ENCODE measurements around the gene DOK4.
A peak's percentile ranks its signal among the peaks of the same experiment; 100 is the strongest.
"Not testable (repeated sequence)": the region's sequence is repeated elsewhere in the genome, so short reads cannot be mapped to it uniquely, and the experiment has no call there.

Gene DOK4

DNA sequence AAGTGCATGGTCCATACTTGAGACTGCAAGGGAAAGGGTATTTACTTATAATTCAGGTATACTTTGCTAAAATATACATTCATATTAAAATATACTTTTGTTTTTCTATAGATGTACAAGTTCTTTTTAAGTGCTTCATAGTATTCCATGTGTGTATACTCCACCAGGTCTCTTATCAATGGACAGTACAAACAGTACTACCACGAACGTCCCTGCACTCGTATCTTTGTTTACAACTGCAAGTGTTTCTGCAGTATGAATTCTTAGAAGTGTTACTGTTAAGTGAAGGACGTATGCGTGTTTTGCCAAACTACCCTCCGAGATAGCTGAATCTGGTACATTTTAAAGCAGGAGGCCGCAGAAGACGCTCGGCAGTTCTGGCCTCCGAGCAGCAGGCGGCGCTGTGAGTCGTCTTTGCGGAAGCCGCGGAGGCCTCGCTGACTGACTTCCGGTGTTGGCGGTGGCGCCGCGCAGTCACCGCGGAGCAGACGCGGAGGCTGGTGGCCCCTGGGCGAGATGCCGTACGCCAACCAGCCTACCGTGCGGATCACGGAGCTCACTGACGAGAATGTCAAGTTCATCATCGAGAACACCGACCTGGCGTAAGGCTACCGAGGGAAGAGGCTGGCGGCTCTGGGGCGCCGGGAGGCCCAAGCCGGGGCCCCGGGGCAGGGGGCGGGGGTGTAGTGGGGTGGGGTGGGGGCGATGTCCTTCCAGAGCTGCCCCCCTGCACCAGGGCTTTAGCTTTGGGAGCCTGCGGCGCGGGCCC is 23.9 kb downstream of the DOK4 start, which contains the start of gene POLR2C:
Gene POLR2C (plus strand): TSS at position 471 of the 769 bp plus-strand sequence. CDS start 46 bp downstream, at position 517.
- Histone ChIP-seq H3K4me3 (ENCODE audit: low read length) (peak within 1 kb of the TSS; percentile 83), H3K9me3 (ENCODE audit: insufficient read depth, low read depth, low read length) (no peaks in the 10 kb centered on the region), H3K27me3 (ENCODE audit: insufficient read depth, low read length) (no peaks in the 10 kb centered on the region), H3K27ac (ENCODE audit: low read depth, low read length) (peak within 1 kb of the TSS; percentile 36; the same call in 1 of the 2 replicates), H3K9ac (ENCODE audit: low read depth, low read length) (peak within 1 kb of the TSS; percentile 67), H3K4me1 (ENCODE audit: insufficient read depth, low read length) (0 out of 2 replicates have a peak, but pooled peaks cover 3% of the 10 kb centered on the region), H3K36me3 (ENCODE audit: insufficient read depth, low read length) (peaks cover 74% of the 10 kb centered on the region)
- 4% methylated on average over 47 of the region's 47 CpGs for WGBS

DNA sequence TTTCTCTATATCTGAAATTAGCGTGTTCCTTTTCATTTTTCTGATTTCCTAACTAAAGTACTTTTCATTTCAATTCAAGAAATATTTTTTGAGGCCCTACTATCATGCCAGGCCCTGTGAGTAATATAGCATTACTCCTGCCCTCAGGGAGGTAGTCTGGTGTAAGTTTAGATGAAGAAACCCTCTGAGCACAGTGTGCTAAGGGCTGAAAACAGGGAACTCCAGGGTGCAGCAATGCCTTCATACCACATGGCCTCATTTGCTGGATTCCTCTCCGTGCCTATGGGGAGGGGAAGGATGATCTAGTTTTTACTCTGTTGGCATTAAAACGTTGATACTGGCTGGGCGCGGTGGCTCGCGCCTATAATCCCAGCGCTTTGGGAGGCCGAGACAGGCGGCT is 34.3 kb downstream of the DOK4 start:
- H3K36me3 ChIP-seq (ENCODE audit: insufficient read depth, low read length) = peaks cover 58% of the 10 kb centered on the region
- no peaks in the 10 kb centered on the region for H3K9me3 ChIP-seq (ENCODE audit: insufficient read depth, low read depth, low read length)
- 96% methylated on average over 10 of the region's 10 CpGs for WGBS

GRCh38 chr16:57447186-57447962 is 38.9 kb downstream of the DOK4 start, which contains the start of the genes CIAPIN1 and COQ9:
Gene CIAPIN1 (minus strand): TSS chr16:57447385. CDS start chr16:57440928, 6,457 bp downstream.
Gene COQ9 (plus strand): TSS chr16:57447479. CDS start chr16:57447506, 27 bp downstream.
- Histone ChIP-seq H3K9ac (ENCODE audit: low read depth, low read length) (peak within 1 kb of the TSS; percentile 91), H3K9me3 (ENCODE audit: insufficient read depth, low read depth, low read length) (no peaks in the 10 kb centered on the region), H3K4me3 (ENCODE audit: low read length) (peak within 1 kb of the TSS; percentile 88), H3K27ac (ENCODE audit: low read depth, low read length) (peak within 1 kb of the TSS; percentile 72), H3K36me3 (ENCODE audit: insufficient read depth, low read length) (peaks cover 16% of the 10 kb centered on the region), H3K27me3 (ENCODE audit: insufficient read depth, low read length) (no peaks in the 10 kb centered on the region), H3K4me1 (ENCODE audit: insufficient read depth, low read length) (no peaks in the 10 kb centered on the region; the same call in 1 of the 2 replicates)
- under 1% methylated on average over 68 of the region's 68 CpGs for WGBS

More for the DNA sequence above, 34.3 kb downstream of the DOK4 start:
- Histone ChIP-seq H3K9ac (ENCODE audit: low read depth, low read length) (no peak overlapping the region), H3K27me3 (ENCODE audit: insufficient read depth, low read length) (no peaks in the 10 kb centered on the region), H3K4me1 (ENCODE audit: insufficient read depth, low read length) (no peaks in the 10 kb centered on the region), H3K27ac (ENCODE audit: low read depth, low read length) (no peak overlapping the region), H3K4me3 (ENCODE audit: low read length) (no peak overlapping the region)

DNA sequence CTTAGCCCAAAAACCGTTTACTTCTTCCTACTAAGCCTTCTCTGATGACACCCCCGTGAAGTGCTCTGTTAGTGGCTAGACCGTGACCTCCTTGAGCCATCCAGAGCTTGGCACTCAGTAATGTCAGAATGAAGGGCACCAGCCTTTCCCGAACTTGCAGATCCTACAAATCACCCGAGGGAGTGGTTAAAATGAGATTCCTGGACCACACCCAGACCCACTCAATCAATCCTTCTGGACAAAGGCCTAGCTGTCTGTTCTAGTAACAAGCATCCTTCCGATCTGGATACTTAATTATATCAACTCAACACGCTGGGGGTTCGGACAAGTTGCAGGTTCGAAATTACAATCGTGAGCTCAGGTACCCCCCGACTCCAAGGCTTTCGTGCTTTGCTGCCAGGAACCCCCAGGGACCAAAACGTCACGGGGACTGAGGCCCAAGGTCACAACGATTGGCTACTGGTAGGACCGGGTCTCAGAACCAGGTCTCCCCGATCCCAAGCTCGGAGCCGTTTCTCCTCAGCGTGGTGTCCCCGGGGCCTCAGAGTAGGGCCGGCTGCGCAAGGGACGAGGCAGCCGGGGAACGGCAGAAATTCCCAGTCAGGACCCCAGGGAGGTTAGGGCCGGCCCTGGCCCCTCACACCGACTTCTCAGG is 39.6 kb downstream of the DOK4 start:
- 6% methylated on average over 28 of the region's 28 CpGs for WGBS
- H3K27ac ChIP-seq (ENCODE audit: low read depth, low read length) = peak overlapping the region; percentile 67

GRCh38 chr16:57445510-57445909 is 40.8 kb downstream of the DOK4 start:
- Histone ChIP-seq H3K27me3 (ENCODE audit: insufficient read depth, low read length) (no peaks in the 10 kb centered on the region), H3K9me3 (ENCODE audit: insufficient read depth, low read depth, low read length) (peaks cover 11% of the 10 kb centered on the region; the same call in 1 of the 2 replicates), H3K27ac (ENCODE audit: low read depth, low read length) (no peak overlapping the region), H3K36me3 (ENCODE audit: insufficient read depth, low read length) (peaks cover 14% of the 10 kb centered on the region), H3K9ac (ENCODE audit: low read depth, low read length) (no peak overlapping the region), H3K4me3 (ENCODE audit: low read length) (no peak overlapping the region), H3K4me1 (ENCODE audit: insufficient read depth, low read length) (no peaks in the 10 kb centered on the region; the same call in 1 of the 2 replicates)
- 97% methylated on average over 2 of the region's 2 CpGs for WGBS

More for the DNA sequence above, 39.6 kb downstream of the DOK4 start:
- Histone ChIP-seq H3K36me3 (ENCODE audit: insufficient read depth, low read length) (peaks cover 13% of the 10 kb centered on the region), H3K4me1 (ENCODE audit: insufficient read depth, low read length) (no peaks in the 10 kb centered on the region; the same call in 1 of the 2 replicates), H3K4me3 (ENCODE audit: low read length) (peak overlapping the region; percentile 88), H3K9ac (ENCODE audit: low read depth, low read length) (peak overlapping the region; percentile 91), H3K9me3 (ENCODE audit: insufficient read depth, low read depth, low read length) (0 out of 2 replicates have a peak, but pooled peaks cover 3% of the 10 kb centered on the region), H3K27me3 (ENCODE audit: insufficient read depth, low read length) (no peaks in the 10 kb centered on the region)

DNA sequence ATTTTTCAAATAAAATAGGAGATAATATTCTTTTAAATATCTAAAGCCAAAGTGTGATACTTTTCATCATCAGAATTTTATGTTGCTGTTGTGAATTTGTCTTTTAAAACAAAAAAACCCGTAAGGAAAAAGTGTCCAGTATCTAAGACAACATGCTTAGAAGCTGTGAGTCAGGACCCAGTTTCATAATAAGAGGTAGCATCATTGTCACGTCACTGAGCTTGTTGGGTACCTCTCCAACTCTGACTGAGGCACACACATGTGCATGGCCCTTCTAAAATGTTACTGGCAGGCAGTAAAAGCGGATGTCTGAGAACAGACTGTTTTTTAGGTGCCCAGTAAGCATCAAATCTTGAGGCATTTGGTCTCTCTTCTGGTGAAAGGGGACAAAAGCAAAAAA is 41.6 kb downstream of the DOK4 start:
- no peak overlapping the region for H3K27ac ChIP-seq (ENCODE audit: low read depth, low read length)
- peaks cover 13% of the 10 kb centered on the region; the same call in 1 of the 2 replicates for H3K9me3 ChIP-seq (ENCODE audit: insufficient read depth, low read depth, low read length)
- 93% methylated on average over 3 of the region's 3 CpGs for WGBS
- no peak overlapping the region for H3K9ac ChIP-seq (ENCODE audit: low read depth, low read length)
- H3K36me3 ChIP-seq (ENCODE audit: insufficient read depth, low read length) = peaks cover 20% of the 10 kb centered on the region
- H3K4me3 ChIP-seq (ENCODE audit: low read length) = no peak overlapping the region
- no peaks in the 10 kb centered on the region; the same call in 1 of the 2 replicates for H3K4me1 ChIP-seq (ENCODE audit: insufficient read depth, low read length)
- H3K27me3 ChIP-seq (ENCODE audit: insufficient read depth, low read length) = no peaks in the 10 kb centered on the region

DNA sequence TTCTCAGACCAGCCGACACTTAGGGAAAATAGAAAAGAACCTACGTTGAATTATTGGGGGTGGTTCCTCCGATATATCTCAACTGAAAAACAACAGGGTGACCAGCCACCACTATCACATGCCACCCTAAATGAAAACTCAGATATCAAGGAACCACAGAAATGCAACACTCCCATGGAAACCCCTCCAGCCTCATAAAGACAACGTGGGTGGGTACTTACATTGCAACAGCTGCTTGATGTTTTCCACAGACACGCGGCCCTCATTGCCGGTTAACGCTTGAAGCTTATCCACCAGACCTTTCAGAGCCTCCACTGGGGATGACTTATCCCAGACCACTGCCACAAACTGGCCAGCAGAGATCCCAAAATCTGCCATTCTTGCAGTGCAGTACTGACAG is 45.7 kb downstream of the DOK4 start:
- peaks cover 13% of the 10 kb centered on the region; the same call in 1 of the 2 replicates for H3K9me3 ChIP-seq (ENCODE audit: insufficient read depth, low read depth, low read length)
- H3K27ac ChIP-seq (ENCODE audit: low read depth, low read length) = not testable (repeated sequence)
- 98% methylated on average over 8 of the region's 8 CpGs for WGBS

GRCh38 chr16:57439947-57440346 is 46.3 kb downstream of the DOK4 start:
- not testable (repeated sequence) for H3K4me3 ChIP-seq (ENCODE audit: low read length); H3K27ac ChIP-seq (ENCODE audit: low read depth, low read length); H3K27me3 ChIP-seq (ENCODE audit: insufficient read depth, low read length); H3K9ac ChIP-seq (ENCODE audit: low read depth, low read length); H3K4me1 ChIP-seq (ENCODE audit: insufficient read depth, low read length)
- 96% methylated on average over 7 of the region's 8 CpGs for WGBS
- H3K36me3 ChIP-seq (ENCODE audit: insufficient read depth, low read length) = peaks cover 65% of the 10 kb centered on the region
- peaks cover 13% of the 10 kb centered on the region; the same call in 1 of the 2 replicates for H3K9me3 ChIP-seq (ENCODE audit: insufficient read depth, low read depth, low read length)

More for the DNA sequence above, 45.7 kb downstream of the DOK4 start:
- H3K4me3 ChIP-seq (ENCODE audit: low read length); H3K9ac ChIP-seq (ENCODE audit: low read depth, low read length); H3K4me1 ChIP-seq (ENCODE audit: insufficient read depth, low read length); H3K27me3 ChIP-seq (ENCODE audit: insufficient read depth, low read length): not testable (repeated sequence)
- peaks cover 59% of the 10 kb centered on the region for H3K36me3 ChIP-seq (ENCODE audit: insufficient read depth, low read length)

DNA sequence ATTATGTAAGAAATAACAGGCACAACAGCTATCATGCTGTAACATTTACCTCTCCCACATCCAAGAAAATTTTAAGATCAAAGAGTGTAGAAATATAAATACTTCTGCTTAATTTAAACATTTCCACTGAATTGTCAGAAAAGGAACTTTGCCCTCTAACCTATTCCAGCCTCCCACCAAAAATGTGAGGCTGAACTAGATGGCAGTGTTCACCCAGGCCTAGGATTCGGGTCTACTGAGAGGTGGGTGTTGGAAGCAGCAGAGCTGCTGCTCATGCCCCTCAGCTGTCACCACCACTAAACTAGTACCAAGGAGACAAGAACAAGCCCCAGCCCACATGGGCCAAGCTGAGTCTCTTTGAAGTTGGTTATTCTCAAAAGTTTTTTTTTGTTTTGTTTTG is 50.5 kb downstream of the DOK4 start:
- Histone ChIP-seq H3K4me3 (ENCODE audit: low read length) (no peak overlapping the region), H3K36me3 (ENCODE audit: insufficient read depth, low read length) (peaks cover 96% of the 10 kb centered on the region), H3K4me1 (ENCODE audit: insufficient read depth, low read length) (no peaks in the 10 kb centered on the region), H3K9ac (ENCODE audit: low read depth, low read length) (no peak overlapping the region), H3K27ac (ENCODE audit: low read depth, low read length) (no peak overlapping the region), H3K9me3 (ENCODE audit: insufficient read depth, low read depth, low read length) (0 out of 2 replicates have a peak, but pooled peaks cover 5% of the 10 kb centered on the region), H3K27me3 (ENCODE audit: insufficient read depth, low read length) (no peaks in the 10 kb centered on the region)
- WGBS = 100% methylated on average over 1 of the region's 1 CpG

GRCh38 chr16:57434003-57434402 is 52.3 kb downstream of the DOK4 start:
- no peak overlapping the region for H3K27ac ChIP-seq (ENCODE audit: low read depth, low read length)
- no peak overlapping the region for H3K9ac ChIP-seq (ENCODE audit: low read depth, low read length)
- H3K4me1 ChIP-seq (ENCODE audit: insufficient read depth, low read length) = no peaks in the 10 kb centered on the region
- H3K27me3 ChIP-seq (ENCODE audit: insufficient read depth, low read length) = no peaks in the 10 kb centered on the region
- peaks cover 95% of the 10 kb centered on the region for H3K36me3 ChIP-seq (ENCODE audit: insufficient read depth, low read length)
- 93% methylated on average over 2 of the region's 2 CpGs for WGBS
- H3K9me3 ChIP-seq (ENCODE audit: insufficient read depth, low read depth, low read length) = no peaks in the 10 kb centered on the region
- no peak overlapping the region for H3K4me3 ChIP-seq (ENCODE audit: low read length)
